Measurements from ENCODE around the gene NAGA. TPM values are rescaled to one million over a fixed set of nuclear protein-coding genes. Genes with fewer than 3 reads are reported as not detected.

Gene NAGA
- total and polyA plus RNA-seq, 9 of the 15 experiments (the other 6 are each of a cell fraction or from before 2014, with no cell fraction given) = 6.5 to 20.6 (median 17.4) TPM

DNA sequence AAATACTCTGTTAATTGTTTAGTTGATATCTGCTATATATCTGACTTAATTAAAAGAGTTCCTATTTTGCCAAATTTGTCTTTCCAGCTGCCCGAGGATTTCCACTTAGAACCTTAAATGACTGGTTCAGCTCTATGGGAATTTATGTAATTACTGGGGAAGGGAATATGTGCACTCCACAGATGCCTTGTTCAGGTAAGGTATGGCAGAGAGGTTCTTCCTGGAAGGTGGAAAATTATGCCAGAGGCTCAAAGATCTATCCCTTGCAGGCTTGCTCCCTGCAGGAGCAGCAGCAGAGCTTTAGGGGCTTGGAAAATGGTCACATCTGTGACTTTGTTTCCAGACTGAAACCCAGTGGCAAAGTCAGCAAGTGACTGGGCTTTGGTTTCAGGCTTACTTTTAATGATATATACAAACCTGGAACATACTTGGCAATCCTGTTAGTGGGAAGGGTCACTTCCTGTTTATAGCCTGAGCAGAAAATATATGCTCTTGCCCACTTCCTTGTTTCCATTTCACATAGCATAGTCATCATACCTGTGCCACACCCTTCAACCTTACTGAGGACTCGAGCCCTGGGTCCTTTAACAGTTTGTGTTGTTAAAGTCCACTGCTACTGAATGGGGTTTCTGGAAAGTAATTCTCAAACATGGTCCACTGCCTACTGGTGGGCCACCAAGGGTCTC lies 48.3 kb downstream of the NAGA start:
- Histone ChIP-seq H3K27ac (ENCODE audit: extremely low read depth, low read depth, low read length) (no peak overlapping the region), H2AFZ (ENCODE audit: low read depth, low read length) (peak overlapping the region; percentile 72), H3K36me3 (ENCODE audit: control insufficient read depth, insufficient read depth, low read length) (no peaks in the 10 kb centered on the region), H3K4me1 (replicated peaks in 1 of 2; ENCODE audit: control insufficient read depth in 2 of 2, insufficient read depth in 2 of 2, low read length in 2 of 2) (no peaks in the 10 kb centered on the region; a peak in 1 of 5 replicates), H3K9ac (ENCODE audit: insufficient read depth in 1 of 2, low read depth in 2 of 2, low read length in 2 of 2) (no peak overlapping the region), H4K20me1 (replicated peaks; ENCODE audit: control insufficient read depth, insufficient read depth, low read length) (no peaks in the 10 kb centered on the region), H3K27me3 (ENCODE audit: control insufficient read depth in 2 of 2, insufficient read depth in 2 of 2, low read length in 2 of 2) (peaks cover 4 to 7% of the 10 kb centered on the region in 2 experiments; a peak in 3 of 5 replicates), H3K79me2 (ENCODE audit: control insufficient read depth, insufficient read depth, low read length) (no peaks in the 10 kb centered on the region), H3K9me1 (ENCODE audit: control insufficient read depth, insufficient read depth, low read length) (no peaks in the 10 kb centered on the region), H3K4me3 (no peak overlapping the region), H3K4me2 (ENCODE audit: insufficient read depth, low read length) (no peak overlapping the region), H3K9me3 (replicated peaks; ENCODE audit: control insufficient read depth, insufficient read depth, low read depth, low read length) (no peaks in the 10 kb centered on the region)
- FAIRE-seq = peak; percentile 62
- POLR2A ChIA-PET = no interaction called here
- no peak; the same call in 2 of the 3 replicates for ATAC-seq
- TF ChIP-seq, protein P1, sequence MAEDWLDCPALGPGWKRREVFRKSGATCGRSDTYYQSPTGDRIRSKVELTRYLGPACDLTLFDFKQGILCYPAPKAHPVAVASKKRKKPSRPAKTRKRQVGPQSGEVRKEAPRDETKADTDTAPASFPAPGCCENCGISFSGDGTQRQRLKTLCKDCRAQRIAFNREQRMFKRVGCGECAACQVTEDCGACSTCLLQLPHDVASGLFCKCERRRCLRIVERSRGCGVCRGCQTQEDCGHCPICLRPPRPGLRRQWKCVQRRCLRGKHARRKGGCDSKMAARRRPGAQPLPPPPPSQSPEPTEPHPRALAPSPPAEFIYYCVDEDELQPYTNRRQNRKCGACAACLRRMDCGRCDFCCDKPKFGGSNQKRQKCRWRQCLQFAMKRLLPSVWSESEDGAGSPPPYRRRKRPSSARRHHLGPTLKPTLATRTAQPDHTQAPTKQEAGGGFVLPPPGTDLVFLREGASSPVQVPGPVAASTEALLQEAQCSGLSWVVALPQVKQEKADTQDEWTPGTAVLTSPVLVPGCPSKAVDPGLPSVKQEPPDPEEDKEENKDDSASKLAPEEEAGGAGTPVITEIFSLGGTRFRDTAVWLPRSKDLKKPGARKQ (CRISPR knock-in tag; IDR thresholded peaks at IDR 0.05) = no peak
- TF ChIP-seq SPI1 (IDR thresholded peaks at IDR 0.05; ENCODE audit: borderline replicate concordance, low read depth, low read length) = peak; percentile 83
- TF ChIP-seq ELF1 (tag; IDR thresholded peaks at IDR 0.05) = peak; percentile 55
- peak in 1 of 2 experiments; percentile 45; a peak in 1 of 4 replicates for TF ChIP-seq FOXK2 (conservative IDR thresholded peaks at IDR 0.05 in 1 of 2, IDR thresholded peaks at IDR 0.05 in 1 of 2; ENCODE audit: low read depth in 2 of 2)
- no peak for TF ChIP-seq SRSF1 (IDR thresholded peaks at IDR 0.05; ENCODE audit: low read depth, low read length)
- TF ChIP-seq NFE2 (IDR thresholded peaks at IDR 0.05; ENCODE audit: low read depth) = peak; percentile 36; the same call in 1 of the 2 replicates
- TF ChIP-seq, protein P2, sequence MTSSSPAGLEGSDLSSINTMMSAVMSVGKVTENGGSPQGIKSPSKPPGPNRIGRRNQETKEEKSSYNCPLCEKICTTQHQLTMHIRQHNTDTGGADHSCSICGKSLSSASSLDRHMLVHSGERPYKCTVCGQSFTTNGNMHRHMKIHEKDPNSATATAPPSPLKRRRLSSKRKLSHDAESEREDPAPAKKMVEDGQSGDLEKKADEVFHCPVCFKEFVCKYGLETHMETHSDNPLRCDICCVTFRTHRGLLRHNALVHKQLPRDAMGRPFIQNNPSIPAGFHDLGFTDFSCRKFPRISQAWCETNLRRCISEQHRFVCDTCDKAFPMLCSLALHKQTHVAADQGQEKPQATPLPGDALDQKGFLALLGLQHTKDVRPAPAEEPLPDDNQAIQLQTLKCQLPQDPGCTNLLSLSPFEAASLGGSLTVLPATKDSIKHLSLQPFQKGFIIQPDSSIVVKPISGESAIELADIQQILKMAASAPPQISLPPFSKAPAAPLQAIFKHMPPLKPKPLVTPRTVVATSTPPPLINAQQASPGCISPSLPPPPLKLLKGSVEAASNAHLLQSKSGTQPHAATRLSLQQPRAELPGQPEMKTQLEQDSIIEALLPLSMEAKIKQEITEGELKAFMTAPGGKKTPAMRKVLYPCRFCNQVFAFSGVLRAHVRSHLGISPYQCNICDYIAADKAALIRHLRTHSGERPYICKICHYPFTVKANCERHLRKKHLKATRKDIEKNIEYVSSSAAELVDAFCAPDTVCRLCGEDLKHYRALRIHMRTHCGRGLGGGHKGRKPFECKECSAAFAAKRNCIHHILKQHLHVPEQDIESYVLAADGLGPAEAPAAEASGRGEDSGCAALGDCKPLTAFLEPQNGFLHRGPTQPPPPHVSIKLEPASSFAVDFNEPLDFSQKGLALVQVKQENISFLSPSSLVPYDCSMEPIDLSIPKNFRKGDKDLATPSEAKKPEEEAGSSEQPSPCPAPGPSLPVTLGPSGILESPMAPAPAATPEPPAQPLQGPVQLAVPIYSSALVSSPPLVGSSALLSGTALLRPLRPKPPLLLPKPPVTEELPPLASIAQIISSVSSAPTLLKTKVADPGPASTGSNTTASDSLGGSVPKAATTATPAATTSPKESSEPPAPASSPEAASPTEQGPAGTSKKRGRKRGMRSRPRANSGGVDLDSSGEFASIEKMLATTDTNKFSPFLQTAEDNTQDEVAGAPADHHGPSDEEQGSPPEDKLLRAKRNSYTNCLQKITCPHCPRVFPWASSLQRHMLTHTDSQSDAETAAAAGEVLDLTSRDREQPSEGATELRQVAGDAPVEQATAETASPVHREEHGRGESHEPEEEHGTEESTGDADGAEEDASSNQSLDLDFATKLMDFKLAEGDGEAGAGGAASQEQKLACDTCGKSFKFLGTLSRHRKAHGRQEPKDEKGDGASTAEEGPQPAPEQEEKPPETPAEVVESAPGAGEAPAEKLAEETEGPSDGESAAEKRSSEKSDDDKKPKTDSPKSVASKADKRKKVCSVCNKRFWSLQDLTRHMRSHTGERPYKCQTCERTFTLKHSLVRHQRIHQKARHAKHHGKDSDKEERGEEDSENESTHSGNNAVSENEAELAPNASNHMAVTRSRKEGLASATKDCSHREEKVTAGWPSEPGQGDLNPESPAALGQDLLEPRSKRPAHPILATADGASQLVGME (CRISPR knock-in tag; IDR thresholded peaks at IDR 0.05) = no peak
- in situ Hi-C loops (cut with MboI) = no loop called here
- no TSS peak for BruUV-seq (replicated peaks)
- intact Hi-C loops (cut with micrococcal nuclease) = no loop called here
- peak in 1 of 4 experiments; percentile 8 for DNase-seq (ENCODE audit: extremely low read depth in 1 of 4, low spot score in 3 of 4)
- CTCF ChIA-PET (ENCODE audit: low intra/inter-chr PET ratio) = no interaction called here
- WGBS (ENCODE audit: insufficient coverage, low coverage, missing lambda C conversion rate) = 6% methylated on average over 2 of the region's 2 CpGs

All from K562 (cell line).